ENCODE data around the gene RBFOX2.

The RBFOX2 gene

DNA sequence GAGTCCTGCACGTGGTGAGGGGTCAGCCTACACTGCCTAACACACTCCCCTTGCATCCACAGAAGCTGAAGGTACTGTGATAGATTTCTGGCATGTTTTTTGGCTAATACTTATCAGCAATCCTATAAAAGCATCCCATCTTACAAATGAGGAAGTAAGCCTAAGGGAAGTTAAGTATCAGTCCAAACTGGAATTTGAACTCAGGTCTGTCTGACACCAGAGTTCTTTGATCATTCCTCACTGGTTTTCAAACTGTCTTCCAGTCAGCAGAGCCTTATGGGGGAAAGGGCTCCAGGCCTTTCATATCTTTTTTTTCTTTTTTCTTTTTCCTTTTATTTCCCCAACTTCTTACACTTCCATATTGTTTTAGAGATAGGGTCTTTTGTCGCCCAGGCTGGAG, 105.6 kb downstream of the RBFOX2 start:
- DNase-seq, result no peak

DNA sequence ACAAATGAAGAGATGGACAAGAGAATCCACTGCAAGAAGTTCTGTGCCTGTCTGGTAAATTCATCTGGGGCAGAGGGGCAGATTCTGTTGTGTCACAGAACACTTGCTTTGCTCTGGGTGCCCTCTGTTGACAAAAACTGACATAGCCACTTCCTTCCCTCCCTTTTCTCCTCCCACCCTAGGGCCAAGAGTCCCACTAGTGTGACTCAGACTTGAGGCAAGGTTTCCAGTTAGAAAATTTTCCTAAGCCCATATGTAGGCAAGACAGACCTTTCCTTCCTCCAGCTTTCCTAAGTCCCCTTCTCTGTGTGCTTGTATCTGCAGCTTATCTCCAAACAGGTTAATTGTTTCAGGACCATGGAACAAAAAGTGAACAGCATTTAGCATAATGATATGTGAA, 106.8 kb downstream of the RBFOX2 start:
- peak; percentile 75 for DNase-seq

DNA sequence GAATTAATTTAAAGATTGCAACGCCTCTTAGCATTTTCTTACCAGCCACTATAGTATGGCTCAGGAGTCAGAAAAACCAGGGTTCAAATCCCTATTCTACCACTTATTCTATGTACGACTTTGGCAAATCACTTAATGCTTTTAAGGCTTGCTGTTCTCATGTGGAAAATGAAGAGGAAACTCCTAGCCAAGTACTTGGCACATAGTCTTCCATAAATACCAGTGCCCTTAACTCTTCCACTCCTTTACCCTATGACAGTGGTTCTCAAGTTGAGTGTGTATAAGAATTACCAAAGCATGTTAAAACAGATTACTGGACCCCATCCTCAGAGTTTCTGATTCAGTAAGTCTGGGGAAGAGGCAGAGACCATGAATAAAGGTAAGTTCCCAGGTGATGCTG, 107.6 kb downstream of the RBFOX2 start:
- no peak for DNase-seq

DNA sequence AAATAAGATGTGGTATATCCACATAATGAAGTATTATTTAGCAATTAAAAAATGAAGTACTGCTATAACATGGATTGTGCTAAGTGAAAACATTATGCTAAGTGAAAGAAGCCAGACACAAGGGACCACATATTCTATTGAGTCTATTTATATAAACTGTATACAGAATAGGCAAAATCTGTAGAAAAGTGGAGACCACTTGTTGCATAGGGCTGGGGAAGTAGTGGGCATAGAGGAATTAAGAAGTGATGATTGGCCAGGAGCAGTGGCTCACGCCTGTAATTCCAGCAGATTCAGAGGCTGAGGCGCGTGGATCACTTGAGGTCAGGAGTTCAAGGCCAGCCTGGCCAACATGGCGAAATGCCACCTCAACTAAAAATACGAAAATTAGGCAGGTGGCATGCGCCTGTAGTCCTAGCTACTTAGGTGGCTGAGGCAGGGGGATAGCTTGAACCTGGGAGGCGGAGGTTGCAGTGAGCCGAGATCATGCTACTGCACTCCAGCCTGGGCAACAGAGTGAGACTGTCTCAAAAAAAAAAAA, 109.6 kb downstream of the RBFOX2 start:
- DNase-seq, result no peak

DNA sequence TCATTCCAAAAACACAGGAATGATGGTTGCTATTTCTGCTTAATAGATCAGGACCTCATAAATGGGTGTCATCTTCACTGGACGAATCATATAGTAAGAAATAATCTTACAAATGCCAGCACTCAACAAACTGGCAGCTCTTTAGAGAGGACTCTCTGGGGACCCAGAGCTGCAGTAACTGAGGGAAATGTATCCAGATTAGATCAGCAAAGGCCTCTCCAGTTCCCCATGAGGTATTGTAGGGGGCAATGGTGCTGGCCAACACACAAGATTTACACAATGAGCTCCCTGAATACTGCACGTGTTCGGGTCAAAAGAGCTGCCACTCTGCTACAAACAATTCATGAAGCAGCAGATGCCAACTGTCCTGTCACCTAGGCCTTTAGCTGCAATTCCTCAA, 110.2 kb downstream of the RBFOX2 start:
- no peak for DNase-seq

DNA sequence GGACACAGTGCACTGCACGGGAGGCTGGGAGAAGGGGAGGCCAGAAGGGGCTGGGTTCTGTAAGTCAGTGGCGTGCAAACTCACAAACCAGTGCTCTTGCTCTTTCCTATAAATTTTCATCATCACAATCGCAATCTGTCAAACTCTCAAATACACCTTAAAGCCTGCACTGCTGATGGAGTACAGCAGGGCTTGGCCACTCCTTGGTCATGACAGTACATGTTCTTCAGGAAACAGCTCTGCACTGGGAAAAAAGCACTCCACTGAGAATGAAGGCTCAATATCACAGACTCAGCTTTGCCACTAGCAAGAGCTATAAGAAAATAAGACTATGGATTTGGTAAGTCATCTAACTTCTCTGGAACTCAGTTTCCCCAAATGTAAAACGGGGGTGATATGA, 111.0 kb downstream of the RBFOX2 start:
- DNase-seq, result no peak

DNA sequence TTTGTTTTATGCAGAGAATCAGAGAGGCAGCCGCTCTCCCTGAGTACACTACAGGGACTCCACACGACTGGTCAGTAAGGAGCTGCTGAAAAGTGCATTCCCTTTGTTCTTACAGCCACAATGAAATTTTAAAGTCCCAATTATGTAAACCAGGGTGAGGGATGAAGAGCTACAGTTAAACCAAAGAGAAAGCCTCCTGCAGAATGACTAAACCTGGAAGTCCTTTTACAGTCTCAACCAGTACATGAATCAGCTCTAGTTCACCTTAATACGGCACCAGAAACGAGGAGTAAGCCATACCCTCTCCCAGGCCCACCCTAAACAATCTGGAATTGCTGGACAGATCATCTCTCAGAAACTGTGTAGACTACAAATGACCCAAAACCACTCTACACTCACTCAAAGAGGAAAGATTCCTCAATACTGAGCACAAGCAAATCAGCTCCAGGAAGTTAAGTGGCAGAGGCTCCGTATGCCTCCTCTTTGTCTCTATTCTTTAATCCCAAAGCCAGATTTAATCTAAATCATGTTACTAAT, 113.1 kb downstream of the RBFOX2 start:
- DNase-seq, result no peak

DNA sequence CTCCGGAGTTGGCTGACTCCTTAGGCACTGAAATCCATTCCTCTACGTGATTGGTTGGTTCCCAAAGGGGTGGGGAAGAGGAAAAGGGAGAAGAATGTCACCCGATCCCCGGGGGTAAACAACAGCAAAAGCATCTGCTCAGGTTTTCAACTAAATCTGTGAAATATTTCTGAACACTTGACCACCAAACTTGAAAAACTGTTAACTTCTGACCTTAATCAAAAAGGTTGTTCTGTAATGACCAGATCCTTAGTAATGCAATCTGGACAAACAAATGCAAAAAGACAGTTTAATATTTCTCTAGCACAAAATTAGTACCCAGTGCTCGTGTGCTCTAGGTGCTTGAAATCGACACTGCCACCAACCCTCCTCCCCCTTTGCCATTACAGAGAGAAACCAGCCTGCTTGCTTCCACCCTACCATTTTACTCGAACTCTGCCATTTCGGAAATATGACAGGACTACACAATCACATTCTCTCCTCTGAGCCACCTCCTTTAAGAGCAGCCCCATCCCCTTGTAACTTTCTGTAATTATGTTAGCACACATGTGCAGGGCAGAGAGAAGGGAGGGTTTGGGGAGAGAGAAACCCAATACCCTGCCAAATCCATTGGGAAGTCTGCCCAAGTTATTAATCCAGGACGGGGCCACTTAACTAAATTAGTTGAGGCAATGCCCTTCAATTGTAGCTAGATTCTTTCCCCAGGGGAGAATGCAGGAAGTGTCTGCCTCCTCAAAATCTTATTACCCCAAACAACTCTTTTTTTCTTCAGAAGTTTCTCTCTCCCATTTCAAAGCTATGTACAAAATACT, 113.8 kb downstream of the RBFOX2 start:
- DNase-seq, result peak; percentile 99

DNA sequence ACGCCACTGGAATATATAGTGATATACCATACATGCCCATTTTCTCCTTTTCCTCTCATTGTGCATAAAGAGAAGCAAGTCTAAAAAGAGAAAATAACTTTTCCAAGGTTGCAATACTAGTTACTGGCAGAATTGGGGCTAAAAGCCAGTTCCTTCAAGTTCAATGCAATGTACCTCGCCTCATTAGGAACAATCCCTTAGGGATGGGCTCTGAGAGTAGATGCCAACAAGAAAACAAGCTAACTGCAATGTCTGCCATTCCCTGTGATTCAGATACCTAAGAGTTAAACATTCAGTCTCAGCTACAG, 114.3 kb downstream of the RBFOX2 start:
- DNase-seq, result no peak

DNA sequence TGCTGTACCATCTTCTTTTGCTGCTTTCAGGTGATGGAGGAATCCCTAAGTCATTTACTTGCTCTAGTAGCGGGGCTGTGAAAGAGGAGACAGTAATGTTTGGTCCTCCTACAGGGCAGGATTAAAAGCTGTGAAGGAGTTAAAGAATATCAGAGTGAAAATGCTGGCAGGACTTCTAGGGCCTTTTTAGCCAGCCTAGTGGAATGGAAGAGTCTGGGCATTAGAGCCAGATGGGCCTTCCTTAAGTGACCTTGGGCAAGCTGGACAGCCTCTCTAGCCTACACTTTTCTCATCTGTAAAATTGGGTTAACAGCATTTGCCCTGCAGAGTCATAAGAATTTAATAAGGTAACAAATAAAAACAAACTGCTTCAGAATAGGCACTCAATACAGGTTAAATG, 114.7 kb downstream of the RBFOX2 start:
- DNase-seq, result no peak

DNA sequence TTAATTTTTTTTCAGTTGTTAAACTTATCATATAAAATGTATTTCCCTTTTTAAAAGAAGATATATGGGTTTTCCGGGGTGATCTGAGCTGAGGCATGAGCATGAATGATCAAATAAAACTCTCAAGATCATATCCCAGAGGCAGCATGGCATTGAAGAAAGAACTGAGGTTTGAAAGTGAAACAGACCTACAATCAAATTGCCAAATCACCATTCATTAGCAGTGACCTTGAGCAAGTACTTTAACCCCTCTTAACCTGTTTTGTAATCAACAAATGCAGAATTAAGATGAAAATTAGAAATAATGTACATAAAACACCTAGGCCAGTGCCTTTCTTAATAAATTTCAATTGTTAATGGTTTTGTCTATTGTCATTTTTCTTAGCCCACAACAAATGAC, 116.0 kb downstream of the RBFOX2 start:
- DNase-seq, result no peak

DNA sequence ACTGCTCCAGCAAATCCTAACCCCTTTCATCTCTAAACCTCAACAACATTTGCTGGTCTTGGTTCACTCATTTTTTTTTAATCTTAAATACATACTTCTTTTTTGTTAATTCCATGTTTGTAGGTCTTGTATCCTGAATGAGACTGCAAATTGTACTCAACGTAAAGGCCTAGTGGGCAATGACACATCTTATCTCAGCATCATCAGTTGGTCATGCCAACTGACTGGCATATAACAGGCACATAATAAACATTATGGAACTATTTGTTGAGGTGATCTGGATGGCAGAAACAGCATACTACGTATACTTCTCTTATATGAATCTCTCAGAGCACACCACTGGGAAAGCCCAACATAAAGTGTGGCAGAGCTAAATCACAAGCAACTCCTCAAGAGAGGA, 116.7 kb downstream of the RBFOX2 start:
- DNase-seq, result no peak

DNA sequence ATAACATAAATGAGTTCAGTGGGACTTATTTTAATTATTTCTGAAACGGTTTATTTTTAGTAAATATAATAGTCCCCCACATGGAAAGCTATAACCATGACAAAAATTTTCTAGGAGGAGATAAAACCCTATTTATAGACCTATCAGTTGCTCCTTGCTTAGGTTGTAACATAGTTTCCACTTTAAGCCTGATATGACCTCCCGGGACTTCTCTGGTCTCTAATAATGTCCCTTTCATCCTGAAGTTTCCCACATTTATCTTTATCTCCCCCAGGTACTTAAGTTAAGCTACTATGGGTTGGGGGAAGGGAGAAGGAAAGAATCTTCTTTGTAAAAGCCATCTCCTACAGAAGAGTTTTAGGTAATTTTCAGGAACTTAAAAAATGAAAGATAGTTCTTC, 117.7 kb downstream of the RBFOX2 start:
- no peak for DNase-seq

DNA sequence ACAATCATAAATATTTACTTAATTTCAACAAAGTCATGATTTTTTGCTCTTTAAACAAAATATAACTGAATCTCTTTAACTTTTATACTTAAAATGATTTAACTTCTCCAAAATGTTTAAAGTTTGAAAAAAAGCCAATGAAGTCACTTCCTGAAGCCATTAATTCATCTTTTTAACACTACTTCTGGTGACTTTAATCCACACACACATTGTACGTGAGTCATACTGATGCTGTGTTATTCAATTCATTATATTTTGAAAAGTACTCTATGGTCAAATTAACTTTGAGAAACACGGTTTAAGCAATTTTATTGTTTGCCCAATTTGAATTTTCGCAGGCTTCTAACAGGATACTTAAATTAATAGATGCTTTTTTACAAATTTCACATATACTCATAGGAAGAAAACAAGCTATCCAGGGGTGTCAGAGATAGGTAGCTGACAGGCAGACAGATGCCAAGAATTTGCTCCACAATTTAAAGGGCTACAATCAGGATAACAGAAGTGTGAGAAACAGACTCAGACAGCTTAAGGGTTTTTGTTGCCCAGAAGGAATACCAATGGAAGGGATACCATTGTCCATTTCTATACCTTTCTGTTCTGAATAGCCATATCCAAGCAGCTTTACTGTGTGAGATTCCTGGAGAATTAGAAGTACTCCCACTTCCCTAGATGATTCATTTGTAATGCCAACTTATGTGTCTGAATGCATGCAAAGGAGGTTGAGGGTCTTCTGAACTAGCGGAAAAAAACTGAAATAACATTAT, 118.4 kb downstream of the RBFOX2 start:
- DNase-seq, result no peak

DNA sequence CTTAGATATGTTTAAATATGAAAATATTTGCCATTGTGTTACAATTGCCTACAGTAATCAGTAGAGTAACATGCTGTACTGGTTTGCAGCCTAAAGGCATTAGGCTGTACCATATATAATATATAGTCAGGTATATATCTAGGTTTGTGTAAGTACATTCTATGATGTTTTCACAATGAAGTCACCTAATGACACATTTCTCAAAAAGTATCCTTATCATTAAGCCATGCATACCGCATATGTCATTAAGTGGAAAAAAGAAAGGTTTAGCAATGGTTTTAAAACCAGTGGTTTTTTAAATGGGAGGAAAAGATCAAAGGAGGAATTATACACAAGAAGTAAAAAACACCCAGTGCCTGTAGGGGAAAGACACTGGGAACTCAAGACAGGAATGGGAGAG, 122.7 kb downstream of the RBFOX2 start:
- no peak for DNase-seq

DNA sequence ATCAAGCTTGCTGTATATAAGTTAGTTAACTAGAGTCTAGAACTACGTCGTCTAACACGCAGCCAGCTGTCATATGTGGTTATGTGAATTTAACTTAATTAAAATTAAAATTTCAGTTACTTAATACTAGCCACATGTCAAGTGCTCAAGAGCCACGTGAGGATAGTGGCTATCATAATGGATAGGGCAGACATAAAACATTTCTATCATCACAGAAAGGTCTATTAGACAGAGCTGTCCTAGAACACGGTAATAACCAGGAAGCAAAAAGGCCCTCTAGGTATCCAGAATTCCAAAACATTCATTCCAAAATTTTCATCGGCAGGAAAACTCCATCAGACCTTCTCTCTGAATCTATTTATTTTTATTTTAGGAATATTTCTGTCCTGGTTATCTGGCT, 123.9 kb downstream of the RBFOX2 start:
- DNase-seq, result no peak

DNA sequence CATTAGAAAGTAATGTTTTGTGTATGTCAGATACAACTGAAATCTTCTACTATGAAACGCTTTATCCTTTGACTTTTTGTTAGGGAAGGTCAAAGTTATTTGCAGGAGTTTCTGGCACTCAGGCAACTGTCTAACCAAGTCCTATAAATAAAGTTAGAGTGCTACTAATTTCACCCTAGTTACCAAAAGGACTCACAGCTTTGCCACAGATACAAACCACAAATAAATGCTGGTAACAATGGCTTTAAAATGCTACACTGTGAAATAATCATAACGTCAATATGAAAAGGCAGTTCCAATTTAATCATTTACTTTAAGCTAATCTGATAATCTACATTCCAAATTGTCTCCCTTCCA, 124.3 kb downstream of the RBFOX2 start:
- no peak for DNase-seq

DNA sequence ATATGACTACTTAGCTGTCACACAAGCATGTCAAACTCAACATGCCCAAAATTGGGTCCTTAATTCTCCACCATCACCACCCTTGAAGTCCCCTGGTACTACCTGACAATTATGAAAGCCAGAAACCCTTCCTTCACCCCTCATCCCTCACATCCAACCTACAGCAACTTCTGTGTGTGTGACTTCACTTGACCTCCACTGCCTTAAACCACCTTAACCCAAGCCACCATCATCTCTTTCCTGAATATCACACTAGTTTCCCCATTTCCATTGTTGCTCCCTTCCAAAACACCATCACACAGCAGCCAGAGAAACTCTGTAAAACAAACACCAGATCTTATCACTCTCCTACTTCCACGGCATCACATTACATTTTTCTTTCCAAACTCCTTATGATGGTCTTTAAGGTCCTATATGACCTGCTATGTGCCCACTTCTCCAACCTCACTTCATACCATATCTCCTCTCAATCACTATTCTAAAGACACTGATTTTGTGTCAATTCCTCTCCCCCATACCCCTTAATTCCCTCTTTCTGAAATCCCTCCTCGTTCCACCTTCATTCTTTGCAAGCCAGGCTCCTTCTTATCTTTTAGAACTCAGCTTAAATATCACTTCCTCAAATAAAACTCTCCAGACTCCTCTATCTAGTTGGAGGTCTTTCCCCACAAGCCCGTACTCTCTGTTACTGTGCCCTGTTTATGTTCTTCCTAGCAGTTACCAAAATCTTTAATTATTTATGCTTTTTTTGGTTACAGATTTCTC, 124.9 kb downstream of the RBFOX2 start:
- no peak for DNase-seq

DNA sequence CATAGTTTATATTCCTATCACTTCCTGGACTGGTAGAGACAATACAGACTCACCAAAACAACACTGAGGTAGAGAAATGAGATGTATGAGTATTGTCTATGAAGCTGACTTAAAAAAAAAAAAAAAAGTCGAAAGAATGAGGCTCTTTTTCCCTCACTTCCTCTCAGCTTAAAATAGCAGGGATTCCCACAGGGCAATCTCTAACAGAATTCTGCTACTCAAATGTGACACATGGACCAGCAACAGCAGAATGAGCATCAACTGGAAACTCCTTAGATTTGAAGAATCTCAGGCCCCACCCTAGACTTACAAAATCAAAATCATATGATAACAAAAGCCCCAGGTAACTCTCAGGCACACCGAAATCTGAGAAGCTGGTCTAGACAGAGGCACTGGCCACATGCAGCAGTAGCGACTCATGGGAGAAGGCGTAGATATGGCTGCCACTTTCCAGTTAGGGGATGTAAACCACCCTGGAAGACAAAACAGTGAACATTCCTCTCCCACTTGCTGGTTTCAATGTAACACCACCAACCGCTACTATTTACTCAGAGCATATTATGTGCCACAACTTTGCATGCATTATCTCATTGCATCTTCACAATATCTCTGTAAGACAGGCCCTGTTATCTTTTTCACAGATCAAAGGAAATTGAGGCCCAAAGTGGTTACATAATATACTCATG, 128.0 kb downstream of the RBFOX2 start:
- no peak for DNase-seq

DNA sequence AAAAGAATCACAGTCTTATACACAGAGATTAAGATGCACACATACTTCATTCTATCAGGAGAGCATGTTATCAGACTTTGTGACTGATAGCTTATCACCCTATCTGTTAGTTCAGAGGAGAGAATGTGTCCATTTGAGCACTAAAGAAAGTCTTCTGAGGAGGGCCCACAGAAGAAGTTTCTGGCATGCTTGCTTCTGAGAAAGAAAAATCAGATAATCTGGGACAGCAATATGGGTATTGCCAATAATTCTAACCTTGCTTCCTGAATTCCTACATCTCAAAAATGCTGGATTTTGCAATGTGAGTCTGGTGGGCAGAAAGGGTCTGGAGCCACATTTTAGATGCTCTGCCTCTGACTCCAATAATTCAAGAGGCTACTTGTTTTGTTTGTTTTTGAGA, 128.9 kb downstream of the RBFOX2 start:
- DNase-seq, result no peak

DNA sequence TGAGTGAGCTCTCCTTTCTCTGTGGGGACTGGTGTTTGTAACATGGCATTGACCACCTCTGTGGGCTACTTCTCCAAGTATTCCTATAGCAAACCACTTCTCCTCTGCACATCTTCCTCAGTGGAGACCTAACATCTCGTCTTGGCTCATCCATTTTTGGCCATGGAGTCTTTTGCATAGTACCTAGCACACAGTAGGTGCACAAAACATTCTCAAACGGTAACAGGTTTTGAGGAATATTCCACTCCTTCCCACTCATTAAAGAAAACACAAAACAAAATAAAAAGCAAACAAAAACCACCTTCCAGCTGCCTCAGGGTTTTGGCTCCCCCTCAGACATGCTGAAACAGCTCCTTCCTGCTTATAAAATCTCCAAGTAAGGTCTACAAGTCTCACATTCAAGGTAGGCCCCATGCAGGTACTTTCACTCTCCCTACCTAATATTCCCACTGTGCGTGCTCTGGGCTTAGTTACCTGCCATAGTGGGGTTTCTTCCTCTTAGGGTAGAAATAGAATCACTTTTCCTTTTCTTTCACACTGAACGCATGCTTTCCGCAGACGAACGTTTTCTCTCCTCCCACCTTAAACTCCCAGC, 132.4 kb downstream of the RBFOX2 start:
- no peak for DNase-seq

DNA sequence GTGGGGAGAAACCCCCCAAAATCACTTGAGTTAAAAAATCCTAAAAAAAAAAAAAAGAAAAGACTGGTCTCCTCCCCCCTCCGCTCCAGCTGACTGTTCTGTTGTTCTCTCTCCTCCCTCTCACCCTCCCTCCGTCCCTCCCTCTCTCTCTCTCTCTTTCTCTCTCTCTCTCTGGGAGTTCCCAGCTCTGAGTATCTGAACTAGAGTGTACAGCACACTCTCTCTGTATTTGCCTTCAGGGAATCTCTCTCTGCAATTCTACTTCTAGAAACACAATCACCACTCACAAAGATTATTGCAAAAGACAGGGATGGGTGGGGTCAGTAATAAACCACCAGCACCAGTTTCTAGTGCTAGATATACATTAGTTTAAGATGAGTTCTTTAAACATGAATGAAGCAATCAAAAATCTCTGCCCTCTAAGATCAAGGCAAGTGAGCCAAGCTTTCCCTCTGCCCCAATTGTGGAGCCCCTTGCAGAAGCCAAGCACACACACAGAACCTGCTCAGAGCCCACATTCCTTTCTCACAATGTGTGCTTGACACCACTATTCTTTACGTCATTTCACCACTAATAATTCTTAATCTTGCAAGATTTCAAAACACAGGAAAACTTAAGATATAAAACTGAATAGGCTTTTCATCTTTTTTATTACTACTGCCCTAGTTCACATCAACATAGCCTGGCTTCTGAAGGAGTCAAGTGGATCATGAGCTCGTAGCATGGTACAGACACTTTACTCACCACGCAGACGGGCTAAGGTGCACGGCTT, 133.5 kb downstream of the RBFOX2 start:
- DNase-seq, result no peak
